HG03064 (cell line): ENCODE data around the gene MCUR1.

Source experiments
- ATAC-seq: cut with Tn5 transposase; IDR thresholded peaks from one replicate; pipeline ENCODE4 v1.9.1; 2021; ENCODE audit warnings: low read depth; ENCODE audit not compliant: unreplicated experiment

The MCUR1 gene

GRCh38 chr6:13742961-13743735, 71.2 kb downstream of the MCUR1 start:
- ATAC-seq = no peak

GRCh38 chr6:13741365-13741764, 73.0 kb downstream of the MCUR1 start:
- ATAC-seq = no peak
